Retinal pigment epithelial cell (primary cell): Measurements from ENCODE around the gene PRDM16.
A peak's percentile ranks its signal among the peaks of the same experiment; 100 is the strongest.

Source experiments
- DNase-seq: peaks from one replicate; pipeline ENCODE4 v3.0.0-alpha.2; 2010; ENCODE audit warnings: low read depth
- H3K4me3 ChIP-seq: 2 replicates; pipeline ENCODE4 v1.5.1; 2011; ENCODE audit warnings: mild to moderate bottlenecking, low read length, control low read depth, moderate library complexity
- CTCF ChIP-seq: conservative IDR thresholded peaks from 2 replicates; pipeline ENCODE4 v1.5.1; 2011; ENCODE audit warnings: low read depth, low read length, control low read depth, inconsistent platforms

PRDM16 gene

GRCh38 chr1:3068564-3069431, at the start of gene PRDM16:
Gene PRDM16 (plus strand): TSS chr1:3069203. CDS start chr1:3069260, 57 bp downstream.
- H3K4me3 ChIP-seq = peak within 1 kb of the TSS; percentile 91
- TF ChIP-seq CTCF = no peak
- no peak for DNase-seq

- no peak for TF ChIP-seq CTCF
- H3K4me3 ChIP-seq = no peak overlapping the region
- no peak for DNase-seq
Measured at GRCh38 chr1:3019516-3020051, 49.4 kb upstream of the PRDM16 start.

- H3K4me3 ChIP-seq = no peak overlapping the region
- DNase-seq = no peak
- TF ChIP-seq CTCF = no peak
Measured at GRCh38 chr1:3020263-3020909, 48.6 kb upstream of the PRDM16 start.

GRCh38 chr1:3021233-3021671, 47.8 kb upstream of the PRDM16 start, which contains the start of gene ACTRT2:
Gene ACTRT2 (plus strand): TSS chr1:3021467. CDS start chr1:3021687, 220 bp downstream.
- no peak for DNase-seq
- no peak for TF ChIP-seq CTCF
- H3K4me3 ChIP-seq = no peak within 1 kb of the TSS

GRCh38 chr1:3021801-3022401, 47.1 kb upstream of the PRDM16 start:
- H3K4me3 ChIP-seq = no peak overlapping the region
- TF ChIP-seq CTCF = no peak
- DNase-seq = no peak

- H3K4me3 ChIP-seq = no peak overlapping the region
- no peak for TF ChIP-seq CTCF
- no peak for DNase-seq
Measured at GRCh38 chr1:3022511-3022973, 46.5 kb upstream of the PRDM16 start.
